DMS79 (cell line): ENCODE data around the gene CERCAM.
A peak's percentile ranks its signal among the peaks of the same experiment; 100 is the strongest.

Experiments used
- DNase-seq: peaks from one replicate; lab custom pipeline; 2025; lab: John Stamatoyannopoulos, UW

The CERCAM gene

GRCh38 chr9:128420651-128421481 is at the start of gene CERCAM:
CERCAM (plus strand) TSS chr9:128420857; CDS start chr9:128420878, 21 bp downstream.
- DNase-seq: no peak

- no peak for DNase-seq
Observed at GRCh38 chr9:128371630-128372117, 49.0 kb upstream of the CERCAM start.

- no peak for DNase-seq
Observed at GRCh38 chr9:128372188-128372641, 48.4 kb upstream of the CERCAM start.

GRCh38 chr9:128372784-128373183 is 47.9 kb upstream of the CERCAM start:
- no peak for DNase-seq

GRCh38 chr9:128374221-128374675 is 46.4 kb upstream of the CERCAM start:
- no peak for DNase-seq

GRCh38 chr9:128375865-128376264 is 44.8 kb upstream of the CERCAM start:
- DNase-seq: no peak

GRCh38 chr9:128382261-128382660 is 38.4 kb upstream of the CERCAM start:
- peak; percentile 74 for DNase-seq

- peak; percentile 90 for DNase-seq
Observed at GRCh38 chr9:128383007-128383753, 37.5 kb upstream of the CERCAM start.

GRCh38 chr9:128383791-128384190 is 36.9 kb upstream of the CERCAM start:
- no peak for DNase-seq

- no peak for DNase-seq
Observed at GRCh38 chr9:128384801-128385495, 35.7 kb upstream of the CERCAM start.

GRCh38 chr9:128385496-128386460 is 34.9 kb upstream of the CERCAM start:
- DNase-seq: no peak

GRCh38 chr9:128388150-128388549 is 32.5 kb upstream of the CERCAM start:
- DNase-seq: no peak

GRCh38 chr9:128389395-128390149 is 31.1 kb upstream of the CERCAM start:
- peak; percentile 95 for DNase-seq

- no peak for DNase-seq
Observed at GRCh38 chr9:128390150-128390812, 30.4 kb upstream of the CERCAM start.

- DNase-seq: no peak
Observed at GRCh38 chr9:128390813-128391711, 29.6 kb upstream of the CERCAM start.

GRCh38 chr9:128391956-128392301 is 28.7 kb upstream of the CERCAM start:
- no peak for DNase-seq

GRCh38 chr9:128392302-128393144 is 28.1 kb upstream of the CERCAM start:
- DNase-seq: no peak
